GM12865 (cell line): Measurements from ENCODE around the gene TLX1.

Experiments used
- DNase-seq: peaks from one replicate; pipeline ENCODE4 v3.0.0; 2010; ENCODE audit warnings: low read depth
- H3K4me3 ChIP-seq: 2 replicates; pipeline ENCODE4 v1.5.1; 2011; ENCODE audit warnings: mild to moderate bottlenecking, low read depth, low read length, control low read depth
- CTCF ChIP-seq: IDR thresholded peaks from 2 replicates; pipeline ENCODE4 v1.5.1; 2011; ENCODE audit warnings: low read length, control low read depth, low read depth, inconsistent platforms; ENCODE audit not compliant: insufficient read depth; ENCODE audit errors: missing control alignments

The TLX1 gene

GRCh38 chr10:101091546-101092290 lies 39.4 kb upstream of the TLX1 start:
- DNase-seq = no peak
- no peak for TF ChIP-seq CTCF

DNA sequence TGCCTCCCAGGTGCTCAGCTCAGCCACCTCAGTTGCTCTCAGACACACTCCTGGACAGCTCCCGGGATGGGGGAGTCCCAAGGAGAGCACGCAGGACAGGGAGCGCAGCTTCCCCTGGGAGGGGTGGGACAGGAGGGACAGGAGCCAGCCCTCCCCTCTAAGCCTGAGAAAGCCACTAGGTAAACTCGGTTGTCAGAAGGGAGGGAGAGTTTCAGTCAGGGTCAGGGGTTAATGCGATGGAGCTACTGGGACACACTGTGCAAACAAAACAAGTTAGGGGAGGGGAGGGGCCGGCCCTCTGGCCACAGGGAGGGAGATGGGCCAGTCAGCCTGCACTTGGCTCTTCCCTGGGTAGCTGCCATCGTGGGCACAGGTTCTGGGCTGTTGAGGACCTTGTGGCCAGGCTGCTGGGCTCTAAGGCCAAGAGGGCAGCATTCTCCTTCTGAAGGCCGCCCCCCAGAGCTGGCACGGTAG lies 38.2 kb upstream of the TLX1 start:
- no peak for DNase-seq
- no peak for TF ChIP-seq CTCF
- no peak overlapping the region for H3K4me3 ChIP-seq

More at GRCh38 chr10:101091546-101092290, 39.4 kb upstream of the TLX1 start:
- no peak overlapping the region for H3K4me3 ChIP-seq

GRCh38 chr10:101094121-101094879 lies 36.8 kb upstream of the TLX1 start:
- no peak overlapping the region for H3K4me3 ChIP-seq
- DNase-seq = no peak
- TF ChIP-seq CTCF = no peak

DNA sequence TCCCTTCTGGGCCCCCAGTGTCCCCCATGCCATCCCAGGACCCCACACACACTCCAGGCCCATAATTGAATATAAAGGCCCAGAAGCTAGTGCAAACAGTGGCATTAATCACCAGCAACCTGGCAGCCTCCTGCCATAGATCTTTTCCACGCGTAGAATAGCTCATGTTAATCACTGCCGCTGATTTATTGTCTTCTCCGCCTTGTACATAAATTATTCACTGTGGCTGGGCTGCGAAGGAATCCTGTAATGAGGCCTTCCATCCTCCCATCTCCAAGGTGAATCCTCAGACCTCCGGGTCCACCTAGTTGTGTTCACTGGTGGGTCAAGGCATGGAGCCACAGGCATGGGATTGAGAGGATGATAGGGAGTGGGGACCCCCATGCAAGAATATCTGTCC lies 36.1 kb upstream of the TLX1 start:
- TF ChIP-seq CTCF = no peak
- H3K4me3 ChIP-seq = no peak overlapping the region
- no peak for DNase-seq

- H3K4me3 ChIP-seq = no peak overlapping the region
- DNase-seq = peak; percentile 88
- TF ChIP-seq CTCF = peak; percentile 89
Measured at GRCh38 chr10:101095550-101096213, 35.4 kb upstream of the TLX1 start.

GRCh38 chr10:101096378-101096777 lies 34.7 kb upstream of the TLX1 start:
- no peak for TF ChIP-seq CTCF
- DNase-seq = no peak
- H3K4me3 ChIP-seq = no peak overlapping the region
